Heart left ventricle (tissue), 16 donors: ENCODE data around the gene FAM161B. TPM values are rescaled to one million over a fixed set of nuclear protein-coding genes. Genes with fewer than 3 reads are reported as not detected.
A peak's percentile ranks its signal among the peaks of the same experiment; 100 is the strongest.

Experiments used
- ATAC-seq, 4 donors: fragments of 200-7000 bp; cut with Tn5 transposase; one replicate each; pipeline ENCODE4 v1.9.1; 2020 to 2022; ENCODE audit warnings: moderate library complexity in 4 of 4, mild to moderate bottlenecking in 3 of 4, moderate number of reproducible peaks in 1 of 4
- DNase-seq, 5 donors: peaks; one replicate each; pipeline ENCODE4 v3.0.0-alpha.2; 2020
- H3K27ac ChIP-seq, 12 donors: fragments of 200-600 bp; sonication (generic) in 4 of 12; one replicate each; pipeline versions ENCODE4 v1.5.0 to v1.8.0; 2016 to 2022; ENCODE audit warnings: mild to moderate bottlenecking in 2 of 12
- H3K27me3 ChIP-seq, 9 donors: fragments of 200-600 bp; sonication (generic) in 2 of 9; one replicate each; pipeline versions ENCODE4 v1.5.1 to v1.8.0; 2016 to 2022; ENCODE audit warnings: mild to moderate bottlenecking in 3 of 9
- H3K36me3 ChIP-seq, 9 donors: fragments of 200-600 bp; sonication (generic) in 2 of 9; one replicate each; pipeline versions ENCODE4 v1.5.0 to v1.8.0; 2018 to 2022; ENCODE audit warnings: mild to moderate bottlenecking in 2 of 9
- H3K4me1 ChIP-seq, 12 donors: fragments of 200-600 bp; sonication (generic) in 4 of 12; one replicate each; pipeline versions ENCODE4 v1.5.0 to v1.8.0; 2016 to 2022; ENCODE audit warnings: mild to moderate bottlenecking in 3 of 12
- H3K4me3 ChIP-seq, 12 donors: fragments of 200-600 bp; sonication (generic) in 4 of 12; one replicate each; pipeline versions ENCODE4 v1.5.0 to v1.8.0; 2017 to 2022; ENCODE audit warnings: mild to moderate bottlenecking in 9 of 12, moderate library complexity in 4 of 12
- H3K9me3 ChIP-seq, 12 donors: fragments of 200-600 bp; sonication (generic) in 4 of 12; one replicate each; pipeline versions ENCODE4 v1.5.0 to v1.8.0; 2016 to 2022; ENCODE audit warnings: mild to moderate bottlenecking in 1 of 12
- CTCF ChIP-seq, 12 donors: fragments of 200-600 bp; sonication (generic) in 4 of 12; IDR thresholded peaks; one replicate each; pipeline versions ENCODE4 v1.5.0 to v1.8.0; 2018 to 2022; ENCODE audit warnings: antibody characterized with exemption in 12 of 12, mild to moderate bottlenecking in 5 of 12
- POLR2A ChIP-seq, 2 donors: fragments of 450-650 bp; IDR thresholded peaks; one replicate each; pipeline ENCODE4 v1.6.1; 2017; ENCODE audit warnings: antibody characterized with exemption in 2 of 2, mild to moderate bottlenecking in 2 of 2, moderate library complexity in 2 of 2
- WGBS, 4 donors: extraction: QIAGEN DNeasy Blood & Tissue Kit in 2 of 4; methylation state at CpG; one replicate each; pipeline versions ENCODE4 v1.1.5 to v1.1.7; 2013 to 2018; 5-methylcytosine and 5-hydroxymethylcytosine counted together
- intact Hi-C, 10 donors: fragments of 100-400 bp; cut with DNase I; formaldehyde crosslinking; loops; one replicate each; pipeline versions ENCODE4 v1.11.1 to v1.14.2; 2022
- polyA plus RNA-seq, 2 donors: library from polyadenylated mRNA; stranded (reverse); fragments of 200-250 nt; gene quantifications; one replicate each; pipeline ENCODE4 v1.2.3, GENCODE V29; 2013
- total RNA-seq, 9 donors: library from RNA; depleted of rRNA in 2 of 9; stranded (reverse); fragments of >200 nt in 2 of 9; fragmentation: NEBNext Ultra II Directional in 3 of 9; extraction: Animal tissue kit (Norgen Biotek cat#: 25700) in 3 of 9; gene quantifications; one replicate each; pipeline versions ENCODE4 v1.1.0 to v1.2.4, GENCODE V29; 2016 to 2023
- donor health status: ischemic (EF 13 %, LVEDD 7.1; RV severe dilation, severe dysfunction).
- donor health status: healthy with polysubstance abuse.
- donor health status: DM: no; HTN: yes; CAD: no.
- donor health status: DM: no; HTN: no; CAD: no.
- donor health status: ischemic (EF 25% LVEDD 6.9; RV normal size, moderate dysfunction).
- donor health status: ischemic (EF 25% LVEDD 5.7; RV mildly dilated, moderate dysfunction).
- donor health status: healthy.
- donor health status: DM: yes; HTN: yes; CAD: no.
- donor health status: ischemic (EF 35%, LVEDD 5.7; RV mildly dilated, moderate dysfunction).
- donor health status: nonischemic (EF 11% LVEDD 7.7; RV severe dilation, severe dysfunction).
- donor health status: DM: yes; HTN: yes; CAD: no.
- donor health status: PGD.
- donor health status: ischemic (EF 29% LVEDD 5.4; RV normal size, mild dysfunction).
- donor health status: nonischemic (EF 23%, LVEDD 6.1; RV moderate dilation, normal function).

The FAM161B gene
- total and polyA plus RNA-seq, 11 donors, result 1.9 to 6.5 (median 3.6) TPM

- H3K4me3 ChIP-seq, result peak overlapping the region; percentile 54 to 97 (median 90)
- H3K36me3 ChIP-seq, result peaks cover 0 to 25% (median 4%) of the 10 kb centered on the region in 9 donors
- no peak for ATAC-seq
- no peaks in the 10 kb centered on the region for H3K27me3 ChIP-seq
- no peaks in the 10 kb centered on the region for H3K9me3 ChIP-seq
- 34 to 39% (median 36%) methylated on average over 7 of the region's 7 CpGs for WGBS, 4 donors
- peak overlapping the region in 10 of 12 donors; percentile 89 to 98 (median 94) for H3K27ac ChIP-seq
- H3K4me1 ChIP-seq, result peaks cover 0 to 34% (median 19%) of the 10 kb centered on the region in 12 donors
- no peak for DNase-seq
- intact Hi-C loops, result loop anchor here in 3 of 10 donors (2.0 to 10.0 kb wide), 3 partner anchors 63 to 161 kb away; partner anchors contain the start of genes BBOF1 (in 1 of the 3), COQ6 (in 1 of the 3), ENTPD5 (in 1 of the 3) and FAM161B (in 1 of the 3)
- TF ChIP-seq CTCF (IDR thresholded peaks at IDR 0.05), result no peak
- no peak for TF ChIP-seq POLR2A (IDR thresholded peaks at IDR 0.05)
Measured at GRCh38 chr14:73887694-73888459, 62.0 kb downstream of the FAM161B start.

DNA sequence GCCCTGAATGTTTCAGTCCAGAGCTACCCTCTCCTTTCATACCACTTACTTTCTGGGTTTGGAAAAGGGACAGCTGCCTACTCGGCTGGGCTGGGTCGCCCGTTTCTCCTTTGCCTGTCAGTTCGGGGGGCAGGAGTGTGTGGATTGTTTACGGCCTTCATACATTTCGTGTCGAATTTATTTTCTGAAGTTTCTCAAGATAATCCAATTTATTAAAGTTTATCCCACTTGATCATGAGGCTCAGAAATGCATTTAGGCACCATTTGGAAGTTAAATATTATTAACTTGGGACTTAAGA is 62.6 kb downstream of the FAM161B start:
- no peak for ATAC-seq
- Histone ChIP-seq H3K4me1 (peaks cover 0 to 34% (median 19%) of the 10 kb centered on the region in 12 donors), H3K27me3 (no peaks in the 10 kb centered on the region), H3K27ac (peak overlapping the region; percentile 83 to 98 (median 94)), H3K9me3 (no peaks in the 10 kb centered on the region), H3K36me3 (peaks cover 0 to 25% (median 0%) of the 10 kb centered on the region in 9 donors), H3K4me3 (peak overlapping the region; percentile 54 to 97 (median 90))
- intact Hi-C loops, result loop anchor here in 3 of 10 donors (2.0 to 10.0 kb wide), 3 partner anchors 64 to 160 kb away; partner anchors contain the start of genes BBOF1 (in 1 of the 3), COQ6 (in 1 of the 3), ENTPD5 (in 1 of the 3) and FAM161B (in 1 of the 3)
- no peak for TF ChIP-seq POLR2A (IDR thresholded peaks at IDR 0.05)
- no peak for TF ChIP-seq CTCF (IDR thresholded peaks at IDR 0.05)
- 0 to 3% (median 1%) methylated on average over 7 of the region's 7 CpGs for WGBS, 4 donors
- no peak for DNase-seq

- WGBS, 4 donors, result 0 to 2% (median 1%) methylated on average over 21 to 65 of the region's 65 CpGs
- no peaks in the 10 kb centered on the region for H3K9me3 ChIP-seq
- ATAC-seq (peak; percentile 99 to 100 (median 100)), DNase-seq (peak; percentile 94 to 97 (median 96))
- H3K27me3 ChIP-seq, result no peaks in the 10 kb centered on the region
- intact Hi-C loops, result loop anchor here in 3 of 10 donors (2.0 to 10.0 kb wide), 3 partner anchors 64 to 159 kb away; partner anchors contain the start of genes BBOF1 (in 1 of the 3), COQ6 (in 1 of the 3), ENTPD5 (in 1 of the 3) and FAM161B (in 1 of the 3)
- H3K4me1 ChIP-seq, result peaks cover 0 to 34% (median 19%) of the 10 kb centered on the region in 12 donors
- TF ChIP-seq POLR2A (IDR thresholded peaks at IDR 0.05) (peak in 1 of 2 donors; percentile 74), CTCF (IDR thresholded peaks at IDR 0.05) (no peak)
- H3K27ac ChIP-seq, result peak within 1 kb of the TSS; percentile 83 to 98 (median 94)
- H3K36me3 ChIP-seq, result peaks cover 0 to 25% (median 0%) of the 10 kb centered on the region in 9 donors
- peak within 1 kb of the TSS; percentile 54 to 97 (median 90) for H3K4me3 ChIP-seq
Measured at GRCh38 chr14:73886449-73887317, 63.2 kb downstream of the FAM161B start, which contains the start of gene ZNF410. ZNF410 (plus strand) TSS chr14:73886859; CDS start chr14:73892176, 5,317 bp downstream.
